GM23338 (cell line): ENCODE data around the gene NAMPT.

Source experiments
- CTCF ChIP-seq, 2 experiments: fragments of 200-600 bp in 1 of 2; sonication (generic) in 1 of 2; conservative IDR thresholded peaks; 2 replicates each; pipeline versions ENCODE4 v1.5.1 to v1.6.1; 2016 to 2017; ENCODE audit warnings: antibody characterized with exemption in 2 of 2, low read depth in 2 of 2, mild to moderate bottlenecking in 2 of 2, moderate library complexity in 1 of 2
- EZH2 ChIP-seq: fragments of 200-600 bp; sonication (generic); IDR thresholded peaks from one replicate; pipeline ENCODE4 v1.8.0; 2017; ENCODE audit warnings: antibody characterized with exemption, mild to moderate bottlenecking, low read depth; ENCODE audit not compliant: unreplicated experiment
- NANOG ChIP-seq: IDR thresholded peaks from 2 replicates; pipeline ENCODE4 v1.6.1; 2016; ENCODE audit warnings: antibody characterized with exemption, borderline replicate concordance
- POLR2AphosphoS5 ChIP-seq: IDR thresholded peaks from 2 replicates; pipeline ENCODE4 v1.6.1; 2016; ENCODE audit warnings: antibody characterized with exemption, low read depth
- REST ChIP-seq: IDR thresholded peaks from one replicate; pipeline ENCODE4 v1.6.1; 2018; ENCODE audit warnings: antibody characterized with exemption; ENCODE audit not compliant: unreplicated experiment

- no peak for TF ChIP-seq POLR2AphosphoS5
- TF ChIP-seq CTCF (conservative IDR thresholded peaks at IDR 0.05; ENCODE audit: low read depth in 2 of 2) = no peak
- no peak for TF ChIP-seq REST
- no peak for TF ChIP-seq EZH2
- no peak for TF ChIP-seq NANOG
These were observed 3.5 kb upstream of the NAMPT start for GRCh38 chr7:106288263-106288662.
